ENCODE data around the gene CNTLN.

The CNTLN gene, protein sequence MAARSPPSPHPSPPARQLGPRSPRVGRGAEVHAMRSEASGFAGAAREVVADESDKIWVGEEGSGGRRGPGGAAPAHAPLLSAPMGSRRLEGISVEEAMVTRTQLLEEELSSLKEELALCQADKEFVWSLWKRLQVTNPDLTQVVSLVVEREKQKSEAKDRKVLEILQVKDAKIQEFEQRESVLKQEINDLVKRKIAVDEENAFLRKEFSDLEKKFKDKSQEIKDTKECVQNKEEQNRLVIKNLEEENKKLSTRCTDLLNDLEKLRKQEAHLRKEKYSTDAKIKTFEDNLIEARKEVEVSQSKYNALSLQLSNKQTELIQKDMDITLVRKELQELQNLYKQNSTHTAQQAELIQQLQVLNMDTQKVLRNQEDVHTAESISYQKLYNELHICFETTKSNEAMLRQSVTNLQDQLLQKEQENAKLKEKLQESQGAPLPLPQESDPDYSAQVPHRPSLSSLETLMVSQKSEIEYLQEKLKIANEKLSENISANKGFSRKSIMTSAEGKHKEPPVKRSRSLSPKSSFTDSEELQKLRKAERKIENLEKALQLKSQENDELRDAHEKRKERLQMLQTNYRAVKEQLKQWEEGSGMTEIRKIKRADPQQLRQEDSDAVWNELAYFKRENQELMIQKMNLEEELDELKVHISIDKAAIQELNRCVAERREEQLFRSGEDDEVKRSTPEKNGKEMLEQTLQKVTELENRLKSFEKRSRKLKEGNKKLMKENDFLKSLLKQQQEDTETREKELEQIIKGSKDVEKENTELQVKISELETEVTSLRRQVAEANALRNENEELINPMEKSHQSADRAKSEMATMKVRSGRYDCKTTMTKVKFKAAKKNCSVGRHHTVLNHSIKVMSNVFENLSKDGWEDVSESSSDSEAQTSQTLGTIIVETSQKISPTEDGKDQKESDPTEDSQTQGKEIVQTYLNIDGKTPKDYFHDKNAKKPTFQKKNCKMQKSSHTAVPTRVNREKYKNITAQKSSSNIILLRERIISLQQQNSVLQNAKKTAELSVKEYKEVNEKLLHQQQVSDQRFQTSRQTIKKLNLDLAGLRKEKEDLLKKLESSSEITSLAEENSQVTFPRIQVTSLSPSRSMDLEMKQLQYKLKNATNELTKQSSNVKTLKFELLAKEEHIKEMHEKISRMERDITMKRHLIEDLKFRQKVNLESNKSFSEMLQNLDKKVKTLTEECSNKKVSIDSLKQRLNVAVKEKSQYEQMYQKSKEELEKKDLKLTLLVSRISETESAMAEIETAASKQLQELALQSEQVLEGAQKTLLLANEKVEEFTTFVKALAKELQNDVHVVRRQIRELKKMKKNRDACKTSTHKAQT (N-terminal part only)

DNA sequence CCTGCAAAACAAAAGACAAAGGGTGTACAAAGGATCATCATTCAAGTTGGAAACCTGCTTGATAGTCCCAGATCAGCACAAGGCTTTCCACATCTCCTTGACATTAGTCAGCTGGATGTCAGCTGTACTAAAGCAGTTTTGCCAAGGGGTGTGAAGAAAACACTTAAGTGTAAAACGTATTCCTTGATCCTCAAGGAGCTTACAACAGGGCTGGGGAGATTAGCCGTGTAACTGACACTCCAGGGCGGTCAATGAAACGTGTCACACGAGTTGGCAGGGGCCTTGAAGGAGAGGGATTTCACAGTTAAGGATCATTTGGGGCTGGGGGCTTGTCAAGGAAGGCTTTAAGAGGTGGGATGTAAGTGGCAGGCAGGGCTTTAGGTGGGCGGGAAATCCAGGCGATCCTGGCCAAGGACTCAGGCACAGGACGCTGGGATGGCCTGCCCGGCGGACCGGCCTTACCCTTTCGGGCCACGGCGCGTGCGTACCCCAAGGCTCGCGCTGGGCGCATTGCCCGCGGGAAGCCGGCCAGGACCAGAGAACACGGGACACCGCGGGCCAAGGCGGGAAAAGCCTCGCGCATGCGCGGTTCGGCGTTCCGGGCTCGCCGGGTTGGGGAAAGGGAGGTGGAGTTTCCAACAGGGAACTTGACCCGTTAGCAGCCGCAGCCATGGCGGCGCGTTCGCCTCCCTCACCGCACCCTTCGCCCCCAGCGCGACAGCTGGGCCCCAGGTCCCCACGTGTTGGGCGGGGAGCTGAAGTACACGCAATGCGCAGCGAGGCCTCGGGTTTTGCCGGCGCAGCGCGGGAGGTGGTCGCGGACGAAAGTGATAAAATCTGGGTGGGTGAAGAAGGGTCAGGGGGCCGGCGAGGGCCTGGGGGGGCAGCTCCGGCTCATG, at the start of gene CNTLN:
TSS of gene CNTLN (plus strand) at position 645 of the 899 bp plus-strand sequence. CDS start at position 671, 26 bp downstream.
- DNase-seq, result peak; percentile 91

DNA sequence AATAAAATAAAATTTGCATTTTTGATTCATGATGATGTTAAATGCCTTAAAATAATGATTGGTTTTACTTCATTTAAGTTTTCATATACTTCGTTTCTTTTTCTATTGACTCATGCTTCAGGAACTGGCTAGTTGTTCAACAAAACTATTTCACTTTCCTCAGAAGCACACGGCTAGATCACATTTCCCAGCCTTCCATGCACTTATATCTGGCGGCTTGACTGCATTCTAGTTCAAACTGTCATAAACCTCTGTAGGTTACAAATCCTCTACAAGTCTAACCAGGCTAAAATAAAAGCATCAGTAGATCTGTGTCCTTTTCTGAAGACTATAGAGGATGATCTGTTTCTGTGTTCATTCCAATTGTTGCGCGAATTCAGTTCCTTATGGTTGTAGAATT, 46.3 kb upstream of the CNTLN start:
- no peak for DNase-seq

DNA sequence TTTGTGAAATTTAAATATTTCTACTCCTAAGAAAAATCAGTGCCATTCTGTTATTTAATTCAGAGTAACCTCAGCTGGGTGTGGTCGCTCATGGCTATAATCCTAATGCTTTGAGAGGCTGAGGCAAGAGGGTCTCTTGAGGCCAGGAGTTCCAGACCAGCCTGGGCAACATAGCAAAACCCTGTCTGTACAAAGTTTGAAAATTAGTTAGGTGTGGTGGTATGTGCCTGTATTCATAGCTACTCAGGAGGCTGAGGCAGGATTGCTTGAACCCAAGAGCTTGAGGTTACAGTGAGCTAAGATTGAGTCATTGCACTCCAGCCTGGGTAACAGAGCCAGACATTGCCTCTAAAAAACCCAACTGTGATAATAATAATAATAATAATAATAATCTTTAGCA, 44.8 kb upstream of the CNTLN start:
- no peak for DNase-seq

DNA sequence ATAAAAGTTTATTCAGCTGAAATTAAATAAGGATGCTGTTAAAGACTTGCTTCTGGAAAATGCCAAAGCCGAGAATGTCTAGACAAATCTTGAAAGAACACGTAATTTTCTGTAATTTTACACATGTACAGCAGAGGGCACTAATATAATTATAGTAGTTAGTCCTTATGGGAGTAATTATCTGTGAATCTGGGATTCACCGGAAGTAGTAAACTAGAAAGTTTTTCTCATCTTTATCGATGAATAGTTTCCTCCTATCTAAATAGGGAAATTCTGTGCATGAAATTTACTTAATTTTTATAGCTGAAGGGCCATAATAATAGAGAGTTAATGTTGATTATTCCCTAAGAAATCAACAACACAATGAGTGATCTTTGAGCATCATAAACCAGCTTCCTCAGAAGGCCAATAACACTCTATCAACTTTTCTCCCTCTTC, 18.4 kb upstream of the CNTLN start:
- peak; percentile 64 for DNase-seq

DNA sequence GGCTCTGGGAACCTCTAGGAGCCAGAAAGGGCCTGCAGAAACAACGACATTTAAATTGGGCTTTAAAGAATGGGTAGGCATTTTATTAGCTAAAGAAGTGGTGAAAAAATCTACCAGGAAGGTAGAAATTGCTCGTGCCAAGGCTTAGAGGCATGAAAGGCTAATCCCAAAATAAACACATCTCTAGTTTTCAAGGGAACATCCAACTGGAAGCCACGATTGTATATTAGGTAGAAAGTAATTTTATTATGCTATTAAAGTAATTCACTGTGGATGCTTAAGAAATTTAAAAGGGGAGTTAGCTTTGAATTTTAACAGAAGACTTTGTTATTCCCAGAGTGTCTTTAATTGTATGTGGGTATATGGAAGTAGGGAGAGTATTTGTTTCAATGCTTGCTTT, 17.5 kb upstream of the CNTLN start:
- DNase-seq, result no peak

DNA sequence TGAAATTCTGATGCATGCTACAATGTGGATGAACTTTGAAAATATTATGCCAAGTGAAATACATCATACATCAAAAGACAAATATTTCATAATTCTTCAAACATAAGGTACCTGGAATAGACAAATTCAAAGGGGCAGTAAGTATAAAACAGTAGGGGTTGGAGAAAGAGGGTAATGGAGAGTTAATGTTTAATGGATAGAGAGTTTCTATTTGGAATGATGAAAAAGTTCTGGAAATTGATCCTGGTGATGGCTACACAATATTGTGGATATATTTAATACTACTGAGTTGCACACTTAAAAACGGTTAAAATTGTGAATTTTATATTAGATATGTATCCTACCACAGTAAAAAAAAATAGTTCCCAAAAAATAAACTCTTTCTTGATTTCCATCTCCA, 14.6 kb upstream of the CNTLN start:
- DNase-seq, result no peak

DNA sequence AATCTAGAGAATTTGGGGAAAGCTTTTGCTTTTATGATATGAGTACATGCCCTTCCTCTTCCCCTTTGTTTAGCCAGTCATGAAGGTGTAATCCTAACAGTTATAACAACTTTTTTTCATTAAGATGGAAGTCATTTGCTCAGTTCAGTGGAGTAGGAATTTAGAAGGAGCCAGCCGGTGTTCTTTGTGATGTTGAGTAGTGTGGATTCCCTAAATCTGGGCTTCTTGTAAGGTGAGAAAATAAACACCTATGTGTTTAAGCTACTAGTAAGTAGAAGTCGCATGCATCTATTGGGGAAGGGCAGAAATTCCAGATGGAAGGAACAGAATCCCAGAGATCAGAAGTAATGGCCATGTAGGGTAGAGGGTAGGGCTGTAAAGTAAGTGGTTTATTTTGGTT, 13.6 kb upstream of the CNTLN start:
- DNase-seq, result no peak

DNA sequence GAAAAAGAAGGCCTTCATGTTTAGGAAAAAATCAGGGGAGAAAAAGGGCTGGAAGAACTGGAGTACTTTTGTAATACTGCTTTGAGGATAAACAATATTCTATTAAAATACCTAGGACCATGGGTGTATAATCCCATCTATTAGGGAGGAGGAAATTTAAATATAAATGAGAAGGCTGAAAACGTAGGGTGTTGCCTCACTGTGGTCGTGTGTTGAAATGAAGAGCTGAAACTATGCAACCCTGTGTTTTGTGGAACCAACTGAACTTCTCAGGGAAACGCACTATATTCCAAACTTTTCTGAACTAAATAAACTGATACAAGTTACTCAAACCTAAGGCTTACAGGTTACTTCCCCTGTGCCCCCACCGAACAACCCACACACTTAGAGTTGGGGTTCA, 4.5 kb upstream of the CNTLN start:
- no peak for DNase-seq

DNA sequence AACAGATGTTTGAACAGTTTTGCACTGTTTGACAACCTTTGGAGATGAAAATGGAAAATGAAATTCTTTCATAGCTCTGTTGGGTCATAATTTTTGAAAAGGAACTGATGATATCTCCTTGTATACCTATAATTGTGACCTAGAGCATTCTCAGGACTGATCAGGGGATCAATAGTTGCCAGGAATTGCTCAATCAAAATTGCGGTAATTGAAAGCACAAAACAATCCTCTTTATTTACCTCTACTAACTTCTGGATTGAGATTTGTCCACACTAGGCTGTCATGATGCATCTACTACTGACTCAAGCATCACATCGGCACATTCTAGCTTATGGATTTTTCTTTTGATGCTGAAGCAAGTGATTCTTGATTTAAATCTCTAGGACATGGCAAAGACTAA, 4.1 kb upstream of the CNTLN start:
- DNase-seq, result no peak

DNA sequence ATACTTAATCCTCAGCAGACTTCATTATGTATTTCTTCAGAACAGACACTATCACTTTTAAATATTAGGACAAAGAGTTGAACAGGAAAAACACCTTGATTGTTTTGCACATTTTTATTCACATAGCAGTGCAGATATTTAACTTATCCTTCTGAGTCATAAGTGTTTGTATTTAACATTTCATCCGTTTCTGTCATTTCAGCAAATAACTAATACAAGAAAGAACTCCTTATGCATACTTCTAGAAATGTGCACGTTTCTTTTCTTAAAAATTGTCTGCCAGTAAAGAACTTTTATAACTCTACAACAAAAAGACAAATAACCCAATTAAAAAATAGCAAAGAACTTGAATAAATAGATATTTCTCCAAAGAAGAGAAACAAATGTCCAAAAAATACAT, 3.3 kb upstream of the CNTLN start:
- DNase-seq, result no peak

DNA sequence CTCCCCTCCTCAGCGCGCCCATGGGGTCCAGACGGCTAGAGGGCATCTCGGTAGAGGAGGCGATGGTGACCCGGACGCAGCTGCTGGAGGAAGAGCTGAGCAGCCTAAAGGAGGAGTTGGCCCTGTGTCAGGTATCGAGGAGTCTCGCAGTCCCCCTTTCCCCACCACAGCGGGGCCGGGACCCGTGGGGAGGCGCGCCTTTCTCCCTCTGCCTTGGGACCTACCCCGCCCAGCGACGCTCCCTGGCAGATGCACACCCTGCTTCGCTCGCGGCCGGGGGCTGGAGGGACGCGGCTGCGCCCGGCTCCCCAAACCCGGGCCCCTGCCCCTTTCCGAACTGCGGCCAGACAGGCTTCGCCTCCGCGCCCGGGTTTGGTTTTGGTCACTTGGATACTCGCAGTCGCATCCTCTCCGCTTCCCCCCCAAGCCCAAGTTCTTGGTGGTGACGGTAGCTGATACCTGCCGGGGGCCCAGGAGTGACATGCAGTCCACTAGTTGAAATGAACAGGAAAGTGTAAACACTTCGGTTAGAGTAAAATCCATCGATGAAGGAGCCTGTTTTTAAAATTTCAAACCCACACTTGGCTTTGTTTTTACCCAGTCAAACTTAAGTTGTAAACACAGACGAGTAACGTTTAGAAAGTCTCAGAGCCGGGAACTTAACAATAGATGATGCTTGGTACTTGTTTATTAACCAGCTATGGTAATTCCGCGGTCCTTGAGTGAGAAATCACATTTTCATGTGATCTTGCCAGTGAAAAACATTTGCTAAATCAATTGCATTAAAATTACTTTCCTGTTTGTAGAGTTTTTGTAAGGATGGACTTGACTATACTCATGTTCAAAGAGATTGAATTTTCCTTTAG, 688 bp downstream of the CNTLN start:
- peak; percentile 60 for DNase-seq

DNA sequence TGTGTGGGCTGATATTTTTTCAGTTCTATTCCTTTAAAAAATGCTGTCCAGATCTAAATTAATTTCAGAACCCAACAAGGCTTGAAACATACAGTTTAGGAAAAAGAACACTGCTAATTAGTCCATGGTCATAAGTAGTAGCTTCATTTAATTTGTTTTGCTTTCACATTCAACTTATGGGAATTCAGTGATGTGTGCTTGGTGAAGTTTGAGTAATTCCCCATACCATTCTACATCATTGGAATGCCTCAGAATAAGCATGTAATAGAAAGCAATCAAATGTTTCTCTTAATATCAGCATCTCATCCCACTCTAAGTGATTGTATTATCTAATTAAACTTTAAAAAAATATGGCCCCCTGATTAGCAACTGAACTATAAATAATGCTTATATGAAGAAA, 2.7 kb downstream of the CNTLN start:
- no peak for DNase-seq

DNA sequence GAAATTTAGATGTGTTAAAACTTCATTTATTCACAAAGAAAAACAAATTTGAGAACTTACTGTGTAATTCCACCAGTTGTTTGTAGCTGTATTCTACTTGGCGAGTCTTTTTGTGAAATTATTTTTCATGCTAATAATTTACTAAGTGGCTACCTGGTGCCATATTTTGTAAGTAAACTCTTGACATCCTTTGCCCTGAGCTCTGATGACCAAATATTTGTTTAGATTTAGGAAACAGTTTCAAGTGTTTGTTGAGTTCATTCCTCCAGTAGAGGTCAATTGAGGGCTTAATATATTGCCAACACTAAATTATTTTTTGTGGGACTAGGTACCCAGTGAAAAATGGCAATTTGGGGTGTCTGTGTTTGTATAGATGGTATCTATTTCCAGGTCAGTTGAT, 3.7 kb downstream of the CNTLN start:
- no peak for DNase-seq

DNA sequence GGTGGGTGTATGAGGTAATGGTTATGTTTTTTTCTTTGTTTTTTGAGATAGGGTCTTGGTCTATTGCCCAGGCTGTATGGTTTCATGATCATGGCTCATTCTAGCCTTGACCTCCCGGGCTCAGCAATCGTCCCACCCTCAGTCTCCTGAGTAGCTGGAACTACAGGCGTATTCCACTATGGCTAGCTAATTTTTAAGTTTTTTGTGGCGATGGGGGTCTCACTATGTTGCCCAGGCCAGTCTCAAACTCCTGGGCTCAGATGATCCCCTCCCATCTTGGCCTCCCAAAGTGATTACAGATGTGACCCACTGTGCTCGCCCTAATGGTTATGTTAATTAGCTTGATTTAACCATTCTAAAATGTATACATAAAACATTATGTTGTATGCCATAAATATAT, 5.6 kb downstream of the CNTLN start:
- no peak for DNase-seq

DNA sequence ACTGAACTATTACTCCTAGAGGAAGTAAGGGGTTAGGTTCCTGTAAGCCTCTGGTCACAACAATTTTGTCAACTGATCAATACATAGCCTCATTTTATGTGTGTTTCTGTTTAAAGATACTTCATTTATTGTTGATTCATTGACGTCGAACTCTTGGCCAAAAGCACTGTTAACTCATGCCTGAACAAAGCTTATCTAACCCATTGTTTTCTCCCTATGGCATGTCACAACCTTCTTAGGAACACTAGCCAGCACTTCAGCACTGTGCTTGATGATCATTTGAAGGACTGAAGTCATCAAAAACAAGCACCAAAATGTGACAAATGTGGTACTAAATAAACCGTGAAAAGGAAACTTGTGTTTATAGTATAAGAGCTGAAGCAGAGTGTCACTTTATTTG, 13.5 kb downstream of the CNTLN start:
- no peak for DNase-seq

DNA sequence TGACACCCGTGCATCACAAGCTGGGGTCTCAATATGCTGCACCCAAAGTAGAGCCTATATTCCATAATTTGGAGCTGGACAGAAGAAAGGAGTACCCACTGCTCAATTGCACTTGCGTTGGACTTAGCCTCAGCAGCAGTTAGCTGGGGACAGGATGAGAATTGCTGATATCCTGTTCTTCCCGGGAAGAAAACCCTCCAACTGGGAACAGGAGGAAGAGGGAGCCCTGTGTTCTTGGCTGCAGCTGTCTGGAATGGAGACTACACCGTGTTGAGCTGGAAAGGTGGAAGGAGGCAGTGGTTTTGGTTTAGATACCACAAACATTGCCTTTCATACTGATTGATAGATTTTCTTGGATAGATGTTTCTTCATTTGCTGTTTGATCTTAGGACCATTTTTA, 24.6 kb downstream of the CNTLN start:
- no peak for DNase-seq

DNA sequence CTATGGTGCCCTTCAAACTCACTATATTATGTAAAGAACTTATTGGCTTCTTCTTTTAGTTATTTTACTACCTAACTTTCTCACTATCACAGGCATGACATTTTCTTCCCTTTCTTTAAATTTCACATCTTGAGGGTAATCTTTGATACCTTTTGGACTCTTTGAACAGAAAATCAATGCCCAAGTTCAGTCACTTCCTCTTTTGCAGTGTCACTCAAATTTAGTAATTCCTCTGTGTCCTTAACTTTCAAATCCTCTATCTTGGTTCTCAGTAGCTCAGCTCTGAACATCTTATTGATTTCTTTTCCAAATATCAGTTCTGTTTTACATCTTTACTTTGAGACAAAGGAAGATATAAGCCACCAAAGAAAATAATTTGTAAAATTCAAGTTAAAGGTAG, 25.5 kb downstream of the CNTLN start:
- peak; percentile 13 for DNase-seq

DNA sequence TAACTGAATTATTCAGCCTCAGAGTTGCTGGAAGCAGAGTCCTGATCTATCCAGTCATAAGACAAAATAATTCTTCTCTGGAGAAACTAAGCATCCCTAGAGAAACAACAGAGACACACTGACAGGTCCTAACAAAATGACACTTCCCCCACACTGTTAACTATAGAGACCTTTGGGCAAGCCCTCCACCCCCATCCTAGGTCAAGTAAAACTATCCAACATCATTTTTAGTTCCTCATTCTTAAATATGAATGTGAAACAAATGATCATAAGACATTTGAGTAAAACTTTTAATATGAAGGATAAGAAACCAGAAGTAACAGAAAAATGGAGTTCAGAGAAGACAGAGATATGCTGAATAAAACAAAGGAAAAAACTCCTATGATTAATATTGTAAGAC, 30.9 kb downstream of the CNTLN start:
- DNase-seq, result peak; percentile 49

DNA sequence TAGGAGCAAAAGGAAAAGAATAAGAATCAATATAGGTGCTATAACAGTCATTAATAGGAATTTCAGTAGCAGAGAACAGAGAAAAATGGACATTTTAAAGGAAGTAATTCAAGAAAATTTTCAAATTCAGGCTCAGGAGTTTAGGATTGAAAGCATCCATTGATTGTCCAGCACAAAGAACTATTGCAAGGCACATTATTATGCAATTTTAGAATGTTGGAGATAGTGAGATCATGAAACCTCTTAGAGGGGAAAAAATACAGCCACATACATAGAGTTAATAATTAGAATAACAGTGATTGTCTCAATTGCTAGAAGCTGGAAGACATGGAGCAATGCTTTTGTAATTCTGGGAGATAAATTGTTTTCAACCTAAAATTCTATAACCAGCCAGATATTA, 31.5 kb downstream of the CNTLN start:
- no peak for DNase-seq

DNA sequence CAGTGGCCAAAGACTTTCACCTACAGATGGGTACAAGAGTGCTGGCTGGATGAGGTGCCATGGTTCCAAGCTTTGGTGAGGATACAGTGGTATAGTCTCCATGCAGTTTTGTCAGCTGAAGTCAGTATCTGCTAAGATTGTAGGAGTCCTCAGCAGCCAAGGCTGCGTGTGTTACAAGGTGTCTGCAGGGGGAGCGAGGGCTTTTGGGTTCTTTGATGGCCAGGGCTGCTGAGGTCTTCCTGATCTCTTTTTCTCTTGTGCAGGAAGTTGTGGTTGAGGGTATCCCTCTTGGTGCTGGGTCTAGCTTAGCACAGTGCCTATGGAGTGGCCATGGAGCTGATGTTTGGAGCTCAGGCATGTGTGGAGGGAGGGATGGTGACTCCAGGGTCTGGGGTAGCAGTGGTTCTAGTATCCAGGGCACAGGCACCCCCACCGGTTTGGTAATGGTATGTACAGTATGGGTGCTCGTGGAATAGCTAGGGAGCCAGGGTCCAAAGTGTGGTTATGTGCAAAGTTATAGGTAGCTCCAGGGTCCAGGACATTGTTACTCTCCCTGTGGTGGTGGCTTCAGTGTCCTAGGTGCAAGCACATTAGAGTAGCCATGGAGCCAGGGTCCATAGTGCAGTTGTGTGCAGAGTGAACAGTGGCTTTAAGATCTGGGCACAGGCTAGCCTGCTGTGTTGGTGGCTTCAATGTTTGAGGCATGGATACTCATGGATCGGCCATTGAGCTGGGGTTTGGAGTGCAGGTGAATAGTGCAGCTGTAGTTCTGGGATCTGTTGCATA, 36.7 kb downstream of the CNTLN start:
- no peak for DNase-seq
